ENCODE results near the gene NEMP2. TPM values are rescaled to one million over a fixed set of nuclear protein-coding genes. Genes with fewer than 3 reads are reported as not detected.
"Not testable (repeated sequence)": the region's sequence is repeated elsewhere in the genome, so short reads cannot be mapped to it uniquely, and the experiment has no call there.

The NEMP2 gene
- total RNA-seq, 1 experiment from 2014 or later: 4.9 TPM

DNA sequence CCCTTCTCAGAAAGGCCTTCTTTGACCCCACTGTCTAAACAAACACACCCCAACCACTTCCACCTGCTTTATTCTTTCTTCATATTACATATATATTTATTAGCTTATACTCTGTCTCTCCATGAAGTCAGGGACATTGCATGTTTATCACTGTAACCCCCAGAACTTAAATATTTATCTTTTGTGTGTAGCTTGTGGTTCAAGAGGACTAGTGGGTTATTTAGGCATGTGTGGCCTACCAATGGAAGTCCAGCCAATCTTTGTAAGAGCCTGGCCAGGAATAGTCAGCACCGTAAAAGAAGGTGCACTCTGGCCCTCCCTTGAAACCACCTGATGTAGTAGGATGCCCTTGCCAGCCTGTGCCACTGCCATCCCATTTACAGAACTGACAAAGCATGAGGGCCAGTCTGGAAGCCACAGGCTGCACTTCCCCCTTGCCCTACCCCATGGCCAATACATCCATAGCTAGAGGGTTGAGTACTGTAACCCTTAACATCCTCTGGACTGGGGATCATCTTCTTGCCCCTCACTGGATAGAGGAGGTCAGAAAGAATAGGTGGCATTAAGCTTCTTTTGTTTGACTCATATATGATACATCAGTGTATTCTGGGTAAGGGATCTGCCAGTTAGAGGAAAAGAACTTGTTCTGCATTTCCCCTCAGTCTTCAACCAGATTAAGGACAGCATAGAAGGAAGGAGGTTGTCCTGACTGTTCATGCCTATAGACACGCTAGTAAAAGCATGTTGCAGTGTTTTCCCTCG is 4.9 kb downstream of the NEMP2 start:
- in situ Hi-C loops (cut with HindIII; ENCODE audit: low sequenced_read_pairs): no loop called here
- no peak for DNase-seq (ENCODE audit: low spot score)

DNA sequence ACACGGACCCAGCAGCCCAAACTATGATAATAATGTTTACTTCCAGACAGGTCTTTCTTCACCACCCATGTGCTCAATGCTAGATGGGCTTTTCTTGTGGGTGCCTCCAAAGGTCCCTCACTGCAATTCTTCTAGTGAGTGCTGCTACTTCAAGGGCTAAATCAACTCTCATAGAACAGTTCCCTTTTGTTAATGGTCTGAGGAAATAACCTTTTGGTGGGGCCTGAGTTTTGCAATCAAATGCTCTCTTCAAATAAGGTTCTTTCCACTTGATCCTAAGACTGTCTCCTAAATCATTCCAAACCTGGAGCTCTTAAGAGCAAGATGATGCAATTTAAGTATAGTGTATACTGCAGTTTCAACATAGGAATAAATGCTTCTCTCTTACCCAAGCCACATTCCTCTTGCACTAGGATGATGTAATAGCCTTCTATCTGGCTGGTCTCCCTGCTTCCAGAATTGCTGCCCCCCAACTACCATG is 6.0 kb downstream of the NEMP2 start:
- DNase-seq (ENCODE audit: low spot score): no peak
- in situ Hi-C loops (cut with HindIII; ENCODE audit: low sequenced_read_pairs): no loop called here

DNA sequence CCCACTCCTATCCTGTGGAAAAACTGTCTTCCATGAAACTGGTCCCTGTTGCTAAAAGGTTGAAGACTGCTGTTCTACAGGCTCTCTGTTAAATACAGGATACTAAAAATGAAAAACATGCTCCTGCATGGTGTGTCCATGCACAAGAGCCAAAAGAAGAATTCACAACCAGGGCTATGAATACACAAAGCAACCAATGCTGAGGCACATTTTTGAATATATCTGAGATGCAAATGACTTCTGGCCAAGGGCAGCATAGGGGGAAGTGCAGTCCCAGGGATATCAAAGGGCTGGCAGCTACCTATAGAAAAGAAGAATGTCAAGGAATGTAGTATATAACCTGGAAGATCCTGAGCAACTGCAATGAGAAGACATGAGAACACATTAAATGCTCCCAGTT is 6.6 kb downstream of the NEMP2 start:
- DNase-seq (ENCODE audit: low spot score): no peak
- in situ Hi-C loops (cut with HindIII; ENCODE audit: low sequenced_read_pairs): no loop called here

DNA sequence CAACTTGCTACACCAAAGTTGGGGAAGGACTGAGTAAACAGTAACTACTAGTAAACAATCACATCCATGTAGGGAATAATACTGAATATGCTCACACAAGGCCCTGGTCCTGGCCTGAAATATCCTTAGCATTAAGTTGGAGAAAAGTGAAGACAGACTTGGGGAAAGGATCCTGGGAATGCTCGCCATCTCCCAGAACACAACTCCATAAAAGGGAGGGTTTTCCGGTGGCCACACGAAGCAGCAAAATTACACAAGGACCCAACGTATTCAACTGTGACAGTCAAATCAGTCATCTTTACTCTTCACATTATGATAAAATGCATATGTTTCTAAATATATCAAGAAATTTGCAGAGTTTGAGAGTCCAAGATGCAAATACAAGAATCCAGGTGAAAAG is 7.3 kb downstream of the NEMP2 start:
- in situ Hi-C loops (cut with HindIII; ENCODE audit: low sequenced_read_pairs): no loop called here
- no peak for DNase-seq (ENCODE audit: low spot score)

- in situ Hi-C loops (cut with HindIII; ENCODE audit: low sequenced_read_pairs): no loop called here
- no peak for DNase-seq (ENCODE audit: low spot score)
These were observed 8.3 kb downstream of the NEMP2 start for GRCh38 chr2:190526105-190526750.

DNA sequence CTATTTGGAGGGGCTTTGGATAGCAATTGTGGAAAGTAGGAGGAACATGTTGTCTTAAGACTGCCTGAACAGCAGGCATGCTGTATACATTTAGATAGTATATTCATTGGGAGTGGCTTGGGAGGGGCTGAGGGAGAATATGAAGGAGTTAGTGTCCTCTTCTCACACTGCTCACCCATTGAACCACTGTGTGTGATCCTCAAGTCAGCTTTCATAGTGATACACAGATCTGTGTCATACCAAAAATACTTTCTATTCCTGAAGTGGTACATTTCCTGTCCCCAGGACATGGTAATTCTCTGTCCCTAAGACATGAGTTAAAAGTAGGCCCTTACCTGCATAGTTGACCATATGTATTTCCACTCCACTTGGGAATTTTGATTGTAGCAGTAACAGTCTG is 9.6 kb downstream of the NEMP2 start:
- in situ Hi-C loops (cut with HindIII; ENCODE audit: low sequenced_read_pairs): no loop called here
- no peak for DNase-seq (ENCODE audit: low spot score)

- DNase-seq (ENCODE audit: low spot score): no peak
- in situ Hi-C loops (cut with HindIII; ENCODE audit: low sequenced_read_pairs): no loop called here
These were observed 14.4 kb downstream of the NEMP2 start for GRCh38 chr2:190519975-190520767.

DNA sequence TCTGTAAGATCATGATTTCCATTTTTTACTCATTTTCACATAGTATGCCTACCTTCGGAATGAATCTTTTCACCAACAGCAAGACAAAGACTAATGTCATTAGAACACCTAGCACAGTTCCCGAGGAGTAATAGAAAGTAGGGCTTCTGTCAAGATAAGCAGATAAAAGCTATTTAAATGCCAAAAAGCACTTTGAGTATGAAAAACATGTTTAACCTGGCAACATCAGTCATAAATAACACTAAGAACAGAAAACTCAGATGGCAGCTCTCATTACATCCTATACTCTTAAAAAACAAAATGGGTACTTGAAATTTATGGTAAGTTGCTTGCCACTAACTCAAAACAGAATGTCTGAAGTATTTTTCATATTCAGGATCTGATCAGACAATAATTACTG is 17.1 kb downstream of the NEMP2 start:
- in situ Hi-C loops (cut with HindIII; ENCODE audit: low sequenced_read_pairs): no loop called here
- DNase-seq (ENCODE audit: low spot score): no peak

DNA sequence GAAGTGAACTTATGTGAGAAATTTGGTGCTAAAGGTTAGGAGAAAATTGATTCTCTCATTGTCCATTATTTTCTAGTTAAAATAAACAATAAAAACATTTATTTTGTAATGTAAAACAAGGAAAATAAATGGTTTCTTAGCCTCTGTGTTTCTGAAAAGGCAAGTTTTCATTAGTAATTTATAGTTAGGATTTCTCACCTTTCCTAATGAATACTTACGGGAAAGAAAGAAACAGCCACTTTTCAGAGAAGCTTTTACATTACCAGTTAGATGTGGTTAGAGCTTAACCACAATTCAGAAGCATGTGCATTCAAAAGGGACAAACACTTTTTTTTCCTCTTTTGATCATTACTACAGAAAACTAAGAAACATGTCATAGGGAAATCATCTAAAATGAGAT is 18.8 kb downstream of the NEMP2 start:
- DNase-seq (ENCODE audit: low spot score): no peak

DNA sequence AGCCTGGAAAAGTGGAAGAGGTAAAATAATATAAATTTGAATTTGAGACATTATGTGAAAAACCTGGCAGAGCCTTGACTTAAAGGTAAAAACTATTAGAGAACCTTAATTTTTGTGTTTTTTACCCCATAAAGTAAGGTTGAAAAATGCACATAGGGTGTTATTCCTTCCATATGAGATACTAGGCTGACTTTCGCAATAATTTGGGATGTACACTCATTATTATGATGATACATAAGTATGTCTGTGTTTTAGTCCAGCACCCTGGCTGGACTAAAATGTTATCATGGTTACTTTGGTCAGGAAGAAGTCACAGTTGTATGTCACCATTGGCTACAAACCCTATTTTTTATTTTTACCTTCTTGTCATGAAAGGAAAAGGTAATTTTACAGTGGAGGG is 19.8 kb downstream of the NEMP2 start:
- in situ Hi-C loops (cut with HindIII; ENCODE audit: low sequenced_read_pairs): no loop called here
- no peak for DNase-seq (ENCODE audit: low spot score)

More for the DNA sequence above, 18.8 kb downstream of the NEMP2 start:
- in situ Hi-C loops (cut with HindIII; ENCODE audit: low sequenced_read_pairs): no loop called here

DNA sequence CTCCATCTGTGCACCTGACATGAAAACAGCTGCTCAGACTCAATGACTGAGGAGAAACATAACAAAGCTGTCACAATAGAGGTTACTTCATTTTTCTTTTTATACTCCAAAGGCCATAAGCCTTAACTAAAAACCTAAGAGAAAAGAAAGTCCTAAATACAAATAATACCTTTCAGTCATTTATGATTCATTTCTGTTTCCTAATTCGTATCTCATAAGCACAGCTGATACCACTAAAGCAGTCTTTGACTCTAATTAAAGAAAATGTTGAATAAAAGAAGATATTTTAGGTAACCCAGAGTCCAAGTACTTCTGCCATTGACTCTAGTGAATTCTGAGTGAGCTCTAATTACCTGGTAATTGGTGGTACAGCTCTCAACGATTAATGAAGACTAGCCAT is 20.6 kb downstream of the NEMP2 start:
- in situ Hi-C loops (cut with HindIII; ENCODE audit: low sequenced_read_pairs): no loop called here

DNA sequence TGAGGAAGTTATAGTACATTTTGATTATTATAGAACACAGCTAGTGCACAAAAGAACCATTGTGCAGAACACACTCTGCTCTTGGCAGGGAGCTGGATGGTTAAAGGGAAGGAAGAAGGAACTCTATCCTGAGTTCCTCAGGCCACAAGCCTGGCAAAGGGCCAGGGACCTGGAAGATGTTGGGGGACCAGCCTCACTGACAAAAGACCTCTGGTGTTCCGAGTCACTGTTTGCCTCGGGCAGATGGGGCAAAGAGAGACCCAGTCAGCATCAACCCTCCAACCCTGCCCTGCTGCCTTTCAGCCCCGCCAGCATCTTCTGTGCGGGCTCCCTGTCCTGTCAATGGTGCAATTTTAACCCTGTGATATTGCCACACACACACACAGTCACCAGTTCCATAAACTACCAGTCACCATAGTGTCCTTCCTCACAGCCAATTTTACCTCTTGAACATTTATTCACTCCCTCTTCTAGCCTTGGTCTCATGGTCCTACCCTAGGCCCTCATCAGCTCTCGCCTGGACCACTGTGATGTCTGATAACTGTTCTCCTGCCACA is 21.9 kb downstream of the NEMP2 start:
- in situ Hi-C loops (cut with HindIII; ENCODE audit: low sequenced_read_pairs): no loop called here
- DNase-seq (ENCODE audit: low spot score): no peak

More for the DNA sequence above, 20.6 kb downstream of the NEMP2 start:
- DNase-seq (ENCODE audit: low spot score): no peak

- in situ Hi-C loops (cut with HindIII; ENCODE audit: low sequenced_read_pairs): no loop called here
- DNase-seq (ENCODE audit: low spot score): peak; percentile 51
These were observed 23.4 kb downstream of the NEMP2 start for GRCh38 chr2:190511104-190511503.

- in situ Hi-C loops (cut with HindIII; ENCODE audit: low sequenced_read_pairs); DNase-seq (ENCODE audit: low spot score): not testable (repeated sequence)
These were observed 24.6 kb downstream of the NEMP2 start for GRCh38 chr2:190509895-190510294.

- in situ Hi-C loops (cut with HindIII; ENCODE audit: low sequenced_read_pairs): no loop called here
- DNase-seq (ENCODE audit: low spot score): peak; percentile 90
These were observed 27.4 kb downstream of the NEMP2 start for GRCh38 chr2:190507135-190507534.

- no peak for DNase-seq (ENCODE audit: low spot score)
- in situ Hi-C loops (cut with HindIII; ENCODE audit: low sequenced_read_pairs): no loop called here
These were observed 27.9 kb downstream of the NEMP2 start for GRCh38 chr2:190506666-190507065.

GRCh38 chr2:190505696-190506095 is 28.8 kb downstream of the NEMP2 start:
- DNase-seq (ENCODE audit: low spot score): no peak
- in situ Hi-C loops (cut with HindIII; ENCODE audit: low sequenced_read_pairs): no loop called here

- DNase-seq (ENCODE audit: low spot score): no peak
- in situ Hi-C loops (cut with HindIII; ENCODE audit: low sequenced_read_pairs): no loop called here
These were observed 29.6 kb downstream of the NEMP2 start for GRCh38 chr2:190504912-190505311.

GRCh38 chr2:190503088-190503487 is 31.4 kb downstream of the NEMP2 start:
- in situ Hi-C loops (cut with HindIII; ENCODE audit: low sequenced_read_pairs): no loop called here
- DNase-seq (ENCODE audit: low spot score): no peak

Measured in G401 (cell line).